Ishikawa (cell line): Measurements from ENCODE around the gene RPGRIP1L.

Source experiments
- CEBPB ChIP-seq: IDR thresholded peaks from 2 replicates; pipeline ENCODE4 v1.6.1; 2012
- CREB1 ChIP-seq: IDR thresholded peaks from 2 replicates; pipeline ENCODE4 v1.6.1; 2012; ENCODE audit warnings: low read depth
- EGR1 ChIP-seq: IDR thresholded peaks from 2 replicates; pipeline ENCODE4 v1.6.1; 2012
- EP300 ChIP-seq: IDR thresholded peaks from 2 replicates; pipeline ENCODE4 v1.6.1; 2012; ENCODE audit warnings: borderline replicate concordance
- FOXM1 ChIP-seq: IDR thresholded peaks from 2 replicates; pipeline ENCODE4 v1.6.1; 2012; ENCODE audit warnings: low read depth, borderline replicate concordance
- MAX ChIP-seq: IDR thresholded peaks from 2 replicates; pipeline ENCODE4 v1.6.1; 2012
- NFIC ChIP-seq: IDR thresholded peaks from 2 replicates; pipeline ENCODE4 v1.6.1; 2012
- RAD21 ChIP-seq: IDR thresholded peaks from 2 replicates; pipeline ENCODE4 v1.6.1; 2012; ENCODE audit warnings: low read depth
- REST ChIP-seq: IDR thresholded peaks from 2 replicates; pipeline ENCODE4 v1.6.1; 2012; ENCODE audit warnings: low read depth, mild to moderate bottlenecking
- TAF1 ChIP-seq: IDR thresholded peaks from 2 replicates; pipeline ENCODE4 v1.6.1; 2012; ENCODE audit warnings: low read depth, mild to moderate bottlenecking
- TCF12 ChIP-seq: IDR thresholded peaks from 2 replicates; pipeline ENCODE4 v1.6.1; 2012; ENCODE audit warnings: low read depth
- TEAD4 ChIP-seq: IDR thresholded peaks from 2 replicates; pipeline ENCODE4 v1.6.1; 2012
- USF1 ChIP-seq: IDR thresholded peaks from 2 replicates; pipeline ENCODE4 v1.6.1; 2012
- YY1 ChIP-seq: IDR thresholded peaks from 2 replicates; pipeline ENCODE4 v1.6.1; 2012; ENCODE audit warnings: low read depth
- ZBTB7A ChIP-seq: IDR thresholded peaks from 2 replicates; pipeline ENCODE4 v1.6.1; 2012; ENCODE audit warnings: low read depth

Gene RPGRIP1L

GRCh38 chr16:53703590-53704444 is at the start of gene RPGRIP1L, which contains the start of gene FTO:
Gene RPGRIP1L, minus strand, starts transcription at chr16:53703859. Its CDS starts 3,136 bp downstream, at chr16:53700723.
Gene FTO, plus strand, starts transcription at chr16:53704156.
- TF ChIP-seq USF1 = peak; percentile 67
- TF ChIP-seq ZBTB7A = no peak
- TF ChIP-seq TCF12 = peak; percentile 56; the same call in 1 of the 2 replicates
- TF ChIP-seq TEAD4 = peak; percentile 55
- TF ChIP-seq EP300 = no peak
- no peak for TF ChIP-seq RAD21
- TF ChIP-seq MAX = peak; percentile 81
- TF ChIP-seq TAF1 = peak; percentile 34; the same call in 1 of the 2 replicates
- TF ChIP-seq CEBPB = no peak
- TF ChIP-seq YY1 = peak; percentile 98
- no peak for TF ChIP-seq EGR1
- no peak for TF ChIP-seq FOXM1
- no peak for TF ChIP-seq REST
- TF ChIP-seq NFIC = 0 out of 2 replicates have a peak, but pooled peaks have one; percentile 18
- peak; percentile 75 for TF ChIP-seq CREB1

- no peak for TF ChIP-seq YY1
- no peak for TF ChIP-seq TAF1
- TF ChIP-seq CREB1 = no peak
- no peak for TF ChIP-seq RAD21
- no peak for TF ChIP-seq CEBPB
- no peak for TF ChIP-seq TCF12
- no peak for TF ChIP-seq REST
- TF ChIP-seq FOXM1 = no peak
- no peak for TF ChIP-seq ZBTB7A
- TF ChIP-seq EGR1 = no peak
- no peak for TF ChIP-seq NFIC
Measured at GRCh38 chr16:53753431-53753830, 49.8 kb upstream of the RPGRIP1L start.

- TF ChIP-seq MAX = no peak
- TF ChIP-seq YY1 = no peak
- TF ChIP-seq FOXM1 = no peak
- TF ChIP-seq REST = no peak
- no peak for TF ChIP-seq EP300
- TF ChIP-seq CREB1 = no peak
- TF ChIP-seq ZBTB7A = no peak
- TF ChIP-seq NFIC = no peak
- no peak for TF ChIP-seq TCF12
- no peak for TF ChIP-seq EGR1
- no peak for TF ChIP-seq RAD21
- no peak for TF ChIP-seq CEBPB
- no peak for TF ChIP-seq USF1
- no peak for TF ChIP-seq TEAD4
- TF ChIP-seq TAF1 = no peak
Measured at GRCh38 chr16:53752560-53752959, 48.9 kb upstream of the RPGRIP1L start.
